Suprapubic skin (tissue), 4 donors: Measurements from ENCODE around the gene DMC1. TPM values are rescaled to one million over a fixed set of nuclear protein-coding genes. Genes with fewer than 3 reads are reported as not detected.

Experiments
- DNase-seq, 2 donors: peaks; one replicate each; pipeline ENCODE4 v3.0.0-alpha.2; 2019; ENCODE audit warnings: low spot score in 2 of 2
- H3K27ac ChIP-seq: fragments of 200-600 bp; sonication (generic); one replicate; pipeline ENCODE4 v1.5.1; 2019
- H3K27me3 ChIP-seq: fragments of 200-600 bp; sonication (generic); one replicate; pipeline ENCODE4 v1.5.1; 2019
- H3K36me3 ChIP-seq: fragments of 200-600 bp; sonication (generic); one replicate; pipeline ENCODE4 v1.5.1; 2019
- H3K4me1 ChIP-seq: fragments of 200-600 bp; sonication (generic); one replicate; pipeline ENCODE4 v1.5.1; 2019
- H3K4me3 ChIP-seq: fragments of 200-600 bp; sonication (generic); one replicate; pipeline ENCODE4 v1.5.1; 2019; ENCODE audit warnings: mild to moderate bottlenecking
- H3K9me3 ChIP-seq: fragments of 200-600 bp; sonication (generic); one replicate; pipeline ENCODE4 v1.5.1; 2019
- EP300 ChIP-seq: sonication (generic); formaldehyde crosslinking; IDR thresholded peaks from one replicate; pipeline ENCODE4 v1.6.1; 2017; ENCODE audit warnings: antibody characterized with exemption
- POLR2A ChIP-seq, 2 donors: fragments of 450-650 bp; IDR thresholded peaks; one replicate each; pipeline ENCODE4 v1.6.1; 2017; ENCODE audit warnings: antibody characterized with exemption in 2 of 2, mild to moderate bottlenecking in 2 of 2, moderate library complexity in 2 of 2
- POLR2AphosphoS5 ChIP-seq, 3 donors: sonication (generic); formaldehyde crosslinking; IDR thresholded peaks; one replicate each; pipeline ENCODE4 v1.6.1; 2017; ENCODE audit warnings: antibody characterized with exemption in 3 of 3
- WGBS: methylation state at CpG from one replicate; pipeline ENCODE4 v1.1.5; 2018; 5-methylcytosine and 5-hydroxymethylcytosine counted together
- total RNA-seq, 4 donors: library from RNA; depleted of rRNA; stranded (reverse); fragments of >200 nt; gene quantifications; one replicate each; pipeline ENCODE4 v1.1.0, GENCODE V29; 2016
- TF ChIP-seq, protein P1 (sequence below), 2 donors: fragments of 200-600 bp in 1 of 2; fragments of 450-650 bp in 1 of 2; sonication (generic) in 1 of 2; IDR thresholded peaks; one replicate each; pipeline ENCODE4 v1.5.1; 2016 to 2019; ENCODE audit warnings: antibody characterized with exemption in 2 of 2, mild to moderate bottlenecking in 1 of 2, moderate library complexity in 1 of 2

DMC1 gene
- total RNA-seq, 4 donors from 2014 or later = 0.25 to 19.0 (median 0.68) TPM

DNA sequence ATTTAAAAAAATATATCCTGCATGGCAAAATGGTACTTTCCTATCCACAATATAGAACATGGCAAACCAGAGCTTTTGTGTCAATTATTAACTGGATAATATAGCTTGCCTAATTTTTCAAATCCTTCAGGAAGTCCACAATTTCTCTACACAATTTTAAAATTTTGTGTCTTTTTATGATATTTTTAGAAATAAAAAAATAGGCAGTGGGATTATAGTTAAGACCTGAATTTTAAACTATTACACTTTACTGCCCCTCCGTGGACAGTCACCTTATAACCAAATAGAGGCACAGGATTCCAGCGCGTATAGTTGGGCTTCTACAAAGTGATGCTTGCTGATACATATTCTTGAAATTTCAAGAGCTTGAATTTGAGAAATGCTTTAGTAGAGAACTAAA, 2.1 kb upstream of the DMC1 start:
- WGBS = 9% methylated on average over 3 of the region's 3 CpGs
- Histone ChIP-seq H3K4me1 (peaks cover 18% of the 10 kb centered on the region), H3K9me3 (no peaks in the 10 kb centered on the region), H3K36me3 (no peaks in the 10 kb centered on the region), H3K27me3 (no peaks in the 10 kb centered on the region), H3K27ac (no peak overlapping the region), H3K4me3 (no peak overlapping the region)
- TF ChIP-seq POLR2A (IDR thresholded peaks at IDR 0.05) = no peak
- TF ChIP-seq, protein P1, sequence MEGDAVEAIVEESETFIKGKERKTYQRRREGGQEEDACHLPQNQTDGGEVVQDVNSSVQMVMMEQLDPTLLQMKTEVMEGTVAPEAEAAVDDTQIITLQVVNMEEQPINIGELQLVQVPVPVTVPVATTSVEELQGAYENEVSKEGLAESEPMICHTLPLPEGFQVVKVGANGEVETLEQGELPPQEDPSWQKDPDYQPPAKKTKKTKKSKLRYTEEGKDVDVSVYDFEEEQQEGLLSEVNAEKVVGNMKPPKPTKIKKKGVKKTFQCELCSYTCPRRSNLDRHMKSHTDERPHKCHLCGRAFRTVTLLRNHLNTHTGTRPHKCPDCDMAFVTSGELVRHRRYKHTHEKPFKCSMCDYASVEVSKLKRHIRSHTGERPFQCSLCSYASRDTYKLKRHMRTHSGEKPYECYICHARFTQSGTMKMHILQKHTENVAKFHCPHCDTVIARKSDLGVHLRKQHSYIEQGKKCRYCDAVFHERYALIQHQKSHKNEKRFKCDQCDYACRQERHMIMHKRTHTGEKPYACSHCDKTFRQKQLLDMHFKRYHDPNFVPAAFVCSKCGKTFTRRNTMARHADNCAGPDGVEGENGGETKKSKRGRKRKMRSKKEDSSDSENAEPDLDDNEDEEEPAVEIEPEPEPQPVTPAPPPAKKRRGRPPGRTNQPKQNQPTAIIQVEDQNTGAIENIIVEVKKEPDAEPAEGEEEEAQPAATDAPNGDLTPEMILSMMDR (IDR thresholded peaks at IDR 0.05) = peak in 1 of 2 donors; percentile 9
- DNase-seq = no peak

- Histone ChIP-seq H3K27me3 (no peaks in the 10 kb centered on the region), H3K4me1 (peaks cover 18% of the 10 kb centered on the region), H3K9me3 (no peaks in the 10 kb centered on the region), H3K4me3 (peak overlapping the region; percentile 64), H3K36me3 (no peaks in the 10 kb centered on the region), H3K27ac (peak overlapping the region; percentile 47)
- TF ChIP-seq POLR2AphosphoS5 (IDR thresholded peaks at IDR 0.05) = no peak
- TF ChIP-seq EP300 = no peak
- TF ChIP-seq, protein P1 (IDR thresholded peaks at IDR 0.05) = no peak
- TF ChIP-seq POLR2A (IDR thresholded peaks at IDR 0.05) = no peak
- peak in 1 of 2 donors; percentile 64 for DNase-seq
- 2% methylated on average over 14 of the region's 14 CpGs for WGBS
Observed at GRCh38 chr22:38570779-38571364, 889 bp upstream of the DMC1 start.

DNA sequence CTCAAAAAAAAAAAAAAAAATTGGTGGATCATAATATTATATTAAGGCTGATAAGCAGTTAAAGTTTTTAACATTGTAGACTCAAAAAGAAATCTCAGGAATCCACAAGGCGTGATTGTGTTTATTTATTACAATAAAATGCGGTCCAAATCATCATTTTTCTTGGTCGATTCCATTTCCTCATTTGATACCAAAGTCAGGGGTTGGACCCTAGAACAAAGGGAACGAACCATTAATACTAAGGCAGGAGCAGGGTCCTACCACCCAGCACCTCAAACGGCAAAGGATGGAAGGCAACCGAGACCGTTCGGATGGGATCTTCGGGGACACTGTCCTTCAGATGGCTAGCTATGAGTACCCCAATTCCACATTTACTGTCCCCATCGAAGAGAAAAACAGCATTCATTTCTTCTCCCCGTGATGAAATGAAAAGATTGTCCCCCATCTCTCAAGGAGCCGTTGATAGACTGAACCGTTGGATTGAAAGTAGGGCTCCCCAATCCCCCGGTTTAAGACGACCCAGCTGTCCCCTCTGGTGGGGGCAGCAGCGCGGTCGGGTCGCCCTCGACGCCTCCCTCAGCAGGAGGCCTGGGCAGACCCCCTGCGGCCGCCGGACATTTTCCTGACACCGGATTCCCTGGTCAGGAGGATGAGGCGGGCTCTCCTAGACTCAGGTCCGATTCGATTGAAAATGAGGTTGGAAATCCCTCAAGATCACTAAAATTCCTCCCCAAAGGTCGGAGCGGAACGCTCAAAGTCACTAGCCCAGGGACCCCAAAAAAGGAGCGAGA, 607 bp downstream of the DMC1 start:
- WGBS = 29% methylated on average over 21 of the region's 32 CpGs

DNA sequence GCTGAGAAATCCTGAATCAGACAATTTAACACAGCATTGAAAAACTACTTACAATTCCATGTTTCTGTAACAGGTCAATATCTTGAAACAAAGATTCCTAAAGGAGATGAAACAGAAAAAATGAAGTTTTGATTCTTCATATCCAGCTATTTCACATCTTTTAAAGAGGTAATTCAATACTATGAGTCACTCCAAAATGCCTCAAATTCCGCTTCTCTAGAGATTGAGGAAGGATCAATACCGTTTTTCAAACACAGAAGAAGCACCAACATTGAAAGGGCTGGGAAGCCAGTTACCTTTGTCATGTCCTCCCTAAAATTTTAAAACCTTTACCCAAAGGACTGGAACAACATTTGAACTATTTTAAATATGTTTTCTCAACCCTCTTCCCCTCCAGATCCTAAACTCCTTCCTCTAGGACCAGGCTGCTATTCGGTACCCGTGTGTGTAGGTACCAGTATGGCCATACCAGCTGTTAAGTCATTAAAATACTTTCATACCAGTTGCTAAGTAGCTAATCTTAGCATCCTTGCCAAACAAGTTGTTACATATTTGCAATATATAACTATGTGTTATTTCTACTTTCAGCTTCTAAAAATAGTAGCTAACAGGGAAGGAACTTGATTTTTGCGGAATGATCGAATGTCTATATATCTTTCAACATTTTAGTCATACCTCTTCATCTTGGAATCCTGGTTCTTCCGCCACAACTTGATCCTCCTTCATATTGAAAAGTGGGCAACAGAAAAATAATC, 2.3 kb downstream of the DMC1 start:
- no peaks in the 10 kb centered on the region for H3K9me3 ChIP-seq
- TF ChIP-seq, protein P1 (IDR thresholded peaks at IDR 0.05) = no peak
- TF ChIP-seq POLR2A (IDR thresholded peaks at IDR 0.05) (no peak), EP300 (no peak), POLR2AphosphoS5 (IDR thresholded peaks at IDR 0.05) (no peak)
- no peaks in the 10 kb centered on the region for H3K36me3 ChIP-seq
- H3K27ac ChIP-seq = no peak overlapping the region
- H3K27me3 ChIP-seq = no peaks in the 10 kb centered on the region
- H3K4me3 ChIP-seq = no peak overlapping the region
- DNase-seq = no peak
- H3K4me1 ChIP-seq = peaks cover 18% of the 10 kb centered on the region
- 58% methylated on average over 7 of the region's 7 CpGs for WGBS

More for the DNA sequence above, 607 bp downstream of the DMC1 start:
- Histone ChIP-seq H3K36me3 (no peaks in the 10 kb centered on the region), H3K4me3 (peak overlapping the region; percentile 64), H3K4me1 (peaks cover 18% of the 10 kb centered on the region), H3K27ac (peak overlapping the region; percentile 54), H3K27me3 (no peaks in the 10 kb centered on the region), H3K9me3 (no peaks in the 10 kb centered on the region)
- DNase-seq = peak in 1 of 2 donors; percentile 63
- TF ChIP-seq EP300 = no peak
- TF ChIP-seq POLR2AphosphoS5 (IDR thresholded peaks at IDR 0.05) = no peak
- no peak for TF ChIP-seq POLR2A (IDR thresholded peaks at IDR 0.05)
- TF ChIP-seq, protein P1 (IDR thresholded peaks at IDR 0.05) = no peak
